ENCODE measurements around the gene NPAS2. TPM values are rescaled to one million over a fixed set of nuclear protein-coding genes. Genes with fewer than 3 reads are reported as not detected.

NPAS2 gene
- total RNA-seq, 4 donors from 2014 or later = 63.0 to 134 (median 115) TPM

DNA sequence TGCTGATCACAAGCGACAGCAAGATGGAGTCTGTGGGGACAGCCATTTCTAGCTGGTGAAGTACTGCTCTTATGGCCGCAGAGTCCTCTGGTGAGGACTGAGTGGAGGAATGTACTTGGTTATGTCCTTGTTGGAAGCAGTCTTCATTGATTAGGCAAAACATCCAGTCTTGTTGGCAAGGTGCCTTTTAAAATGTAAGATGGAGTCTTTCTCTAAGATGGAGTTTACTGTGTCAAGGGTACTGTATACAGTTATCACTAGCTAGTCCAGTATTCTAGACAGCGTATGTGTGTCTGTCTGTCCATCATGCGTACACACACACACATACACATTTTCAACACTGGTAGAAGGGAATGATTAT is 74.8 kb downstream of the NPAS2 start:
- H3K36me3 ChIP-seq = no peaks in the 10 kb centered on the region
- DNase-seq = no peak
- H3K27me3 ChIP-seq = no peaks in the 10 kb centered on the region
- TF ChIP-seq, protein P1, sequence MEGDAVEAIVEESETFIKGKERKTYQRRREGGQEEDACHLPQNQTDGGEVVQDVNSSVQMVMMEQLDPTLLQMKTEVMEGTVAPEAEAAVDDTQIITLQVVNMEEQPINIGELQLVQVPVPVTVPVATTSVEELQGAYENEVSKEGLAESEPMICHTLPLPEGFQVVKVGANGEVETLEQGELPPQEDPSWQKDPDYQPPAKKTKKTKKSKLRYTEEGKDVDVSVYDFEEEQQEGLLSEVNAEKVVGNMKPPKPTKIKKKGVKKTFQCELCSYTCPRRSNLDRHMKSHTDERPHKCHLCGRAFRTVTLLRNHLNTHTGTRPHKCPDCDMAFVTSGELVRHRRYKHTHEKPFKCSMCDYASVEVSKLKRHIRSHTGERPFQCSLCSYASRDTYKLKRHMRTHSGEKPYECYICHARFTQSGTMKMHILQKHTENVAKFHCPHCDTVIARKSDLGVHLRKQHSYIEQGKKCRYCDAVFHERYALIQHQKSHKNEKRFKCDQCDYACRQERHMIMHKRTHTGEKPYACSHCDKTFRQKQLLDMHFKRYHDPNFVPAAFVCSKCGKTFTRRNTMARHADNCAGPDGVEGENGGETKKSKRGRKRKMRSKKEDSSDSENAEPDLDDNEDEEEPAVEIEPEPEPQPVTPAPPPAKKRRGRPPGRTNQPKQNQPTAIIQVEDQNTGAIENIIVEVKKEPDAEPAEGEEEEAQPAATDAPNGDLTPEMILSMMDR (IDR thresholded peaks at IDR 0.05) = no peak
- TF ChIP-seq EP300 (IDR thresholded peaks at IDR 0.05; ENCODE audit: low read depth) (no peak), POLR2A (IDR thresholded peaks at IDR 0.05) (no peak), POLR2AphosphoS5 (IDR thresholded peaks at IDR 0.05) (no peak)
- intact Hi-C loops (cut with DNase I; ENCODE audit: low total_unique reads) = no loop called here
- peaks cover 0 to 26% (median 12%) of the 10 kb centered on the region in 4 donors for H3K4me1 ChIP-seq
- H3K4me3 ChIP-seq = no peak overlapping the region
- H3K9me3 ChIP-seq = no peaks in the 10 kb centered on the region
- no peak overlapping the region for H3K27ac ChIP-seq
- WGBS, 2 donors (ENCODE audit: low coverage in 1 of 2) = 89 to 96% methylated on average over 1 to 4 of the region's 4 CpGs
- in situ Hi-C loops (cut with MboI; ENCODE audit: low pct_ligation_motif_present in 1 of 4, low pct_unique_long_range_greater_than_20kb in 1 of 4, low sequenced_read_pairs in 3 of 4) = no loop called here

- no peaks in the 10 kb centered on the region for H3K9me3 ChIP-seq
- WGBS, 2 donors (ENCODE audit: low coverage in 1 of 2) = 77% methylated on average over 3 of the region's 3 CpGs; no CpG with 5 or more reads in 1 of the 2 donors
- DNase-seq = peak; percentile 76
- peak overlapping the region in 2 of 4 donors; percentile 25 to 34 for H3K27ac ChIP-seq
- in situ Hi-C loops (cut with MboI; ENCODE audit: low pct_ligation_motif_present in 1 of 4, low pct_unique_long_range_greater_than_20kb in 1 of 4, low sequenced_read_pairs in 3 of 4) (no loop called here), intact Hi-C loops (cut with DNase I; ENCODE audit: low total_unique reads) (no loop called here)
- no peaks in the 10 kb centered on the region for H3K36me3 ChIP-seq
- no peaks in the 10 kb centered on the region for H3K27me3 ChIP-seq
- TF ChIP-seq EP300 (IDR thresholded peaks at IDR 0.05; ENCODE audit: low read depth) (no peak), POLR2AphosphoS5 (IDR thresholded peaks at IDR 0.05) (no peak)
- TF ChIP-seq, protein P1 (IDR thresholded peaks at IDR 0.05) = no peak
- no peak overlapping the region for H3K4me3 ChIP-seq
- peaks cover 0 to 26% (median 12%) of the 10 kb centered on the region in 4 donors for H3K4me1 ChIP-seq
Measured at GRCh38 chr2:100895402-100895801, 75.5 kb downstream of the NPAS2 start.

DNA sequence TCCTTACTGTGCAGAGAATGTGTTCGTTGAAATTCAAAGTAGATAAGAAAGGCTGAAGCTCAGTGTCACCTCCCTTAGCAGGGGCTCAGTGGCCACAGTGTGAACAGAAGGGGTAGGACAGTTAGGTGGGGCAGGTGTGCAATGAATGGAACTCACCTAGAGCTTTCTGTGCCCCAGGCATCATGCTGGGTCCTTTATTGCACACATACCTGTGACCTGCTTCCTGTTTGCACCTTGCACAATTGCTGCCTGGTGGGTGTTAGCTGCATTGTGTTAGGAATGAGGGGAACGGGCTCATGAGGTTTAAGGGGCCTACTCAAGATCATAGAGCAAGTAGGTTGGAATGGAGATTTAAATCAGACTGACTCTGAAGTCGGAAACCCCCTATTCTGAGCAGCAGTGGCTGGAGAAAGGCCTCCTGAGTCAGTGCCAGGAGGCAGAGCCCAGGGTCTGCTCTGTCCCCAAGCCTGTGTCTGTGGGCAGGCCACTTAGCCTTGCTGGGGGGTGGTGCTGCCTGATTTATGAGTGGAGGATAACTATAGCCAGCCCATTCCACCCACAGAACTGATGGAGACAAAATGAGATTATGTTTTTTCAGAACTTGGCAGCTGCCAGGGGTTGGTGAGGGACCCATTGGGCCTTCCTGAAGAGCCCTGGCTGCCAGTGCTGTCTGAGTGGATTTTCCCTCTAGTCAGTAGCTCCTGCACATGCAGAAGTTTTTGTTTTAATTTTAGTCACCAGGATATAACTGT is 76.2 kb downstream of the NPAS2 start:
- peak; percentile 24 for DNase-seq
- Histone ChIP-seq H3K27me3 (no peaks in the 10 kb centered on the region), H3K4me3 (no peak overlapping the region), H3K36me3 (no peaks in the 10 kb centered on the region), H3K27ac (peak overlapping the region in 2 of 4 donors; percentile 25 to 34), H3K9me3 (no peaks in the 10 kb centered on the region), H3K4me1 (peaks cover 0 to 26% (median 12%) of the 10 kb centered on the region in 4 donors)
- in situ Hi-C loops (cut with MboI; ENCODE audit: low pct_ligation_motif_present in 1 of 4, low pct_unique_long_range_greater_than_20kb in 1 of 4, low sequenced_read_pairs in 3 of 4) (no loop called here), intact Hi-C loops (cut with DNase I; ENCODE audit: low total_unique reads) (no loop called here)
- 46 to 56% methylated on average over 2 to 3 of the region's 3 CpGs for WGBS, 2 donors (ENCODE audit: low coverage in 1 of 2)
- TF ChIP-seq POLR2A (IDR thresholded peaks at IDR 0.05) (no peak), EP300 (IDR thresholded peaks at IDR 0.05; ENCODE audit: low read depth) (no peak), POLR2AphosphoS5 (IDR thresholded peaks at IDR 0.05) (no peak)
- TF ChIP-seq, protein P1 (IDR thresholded peaks at IDR 0.05) = no peak

DNA sequence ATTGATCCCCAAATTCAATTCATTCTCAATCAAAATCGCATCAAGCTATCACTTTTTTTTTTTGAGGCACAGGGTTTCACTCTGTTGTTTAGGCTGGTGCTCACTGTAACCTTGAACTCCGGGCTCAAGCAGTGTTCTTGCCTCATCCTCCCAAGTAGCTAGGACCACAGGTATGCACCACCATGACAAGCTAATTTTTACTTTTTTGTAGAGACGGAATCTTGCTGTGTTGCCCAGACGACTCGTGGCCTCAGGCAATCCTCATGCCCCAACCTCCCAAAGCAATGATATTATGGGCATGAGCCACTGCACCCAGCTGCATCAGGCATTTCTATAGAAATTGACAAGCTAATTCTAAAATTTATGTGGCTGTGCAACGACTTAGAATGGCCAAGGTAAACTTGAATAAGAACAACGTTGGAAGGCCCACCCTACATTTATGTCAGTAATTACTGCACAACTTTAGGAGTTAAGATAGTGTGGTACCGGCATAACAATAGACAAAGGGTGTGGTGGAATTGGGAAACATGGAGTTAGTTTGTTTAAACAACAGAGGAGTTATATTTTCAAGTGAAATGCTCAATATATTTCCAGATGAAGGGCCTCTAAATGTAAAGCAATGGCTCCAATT is 78.2 kb downstream of the NPAS2 start:
- intact Hi-C loops (cut with DNase I; ENCODE audit: low total_unique reads) (no loop called here), in situ Hi-C loops (cut with MboI; ENCODE audit: low pct_ligation_motif_present in 1 of 4, low pct_unique_long_range_greater_than_20kb in 1 of 4, low sequenced_read_pairs in 3 of 4) (no loop called here)
- Histone ChIP-seq H3K27ac (peak overlapping the region in 1 of 4 donors; percentile 6), H3K27me3 (no peaks in the 10 kb centered on the region), H3K4me1 (peaks cover 4 to 26% (median 15%) of the 10 kb centered on the region in 4 donors), H3K4me3 (no peak overlapping the region), H3K9me3 (no peaks in the 10 kb centered on the region), H3K36me3 (no peaks in the 10 kb centered on the region)
- no peak for TF ChIP-seq POLR2AphosphoS5 (IDR thresholded peaks at IDR 0.05)
- TF ChIP-seq EP300 (IDR thresholded peaks at IDR 0.05; ENCODE audit: low read depth) = no peak
- TF ChIP-seq POLR2A (IDR thresholded peaks at IDR 0.05) = no peak
- TF ChIP-seq, protein P1 (IDR thresholded peaks at IDR 0.05) = no peak
- DNase-seq = no peak
- WGBS, 2 donors (ENCODE audit: low coverage in 1 of 2) = 46 to 56% methylated on average over 6 to 8 of the region's 8 CpGs

Measured in transverse colon (tissue), 4 donors.